Activated effector memory CD4-positive, alpha-beta T cell treated with Interleukin-2 at 50 U/mL for 16 hours (primary cell): ENCODE measurements around the gene ADORA2B.

Experiments used
- DNase-seq: peaks from one replicate; pipeline ENCODE4 v3.0.0-alpha.2; 2020

Gene ADORA2B

DNA sequence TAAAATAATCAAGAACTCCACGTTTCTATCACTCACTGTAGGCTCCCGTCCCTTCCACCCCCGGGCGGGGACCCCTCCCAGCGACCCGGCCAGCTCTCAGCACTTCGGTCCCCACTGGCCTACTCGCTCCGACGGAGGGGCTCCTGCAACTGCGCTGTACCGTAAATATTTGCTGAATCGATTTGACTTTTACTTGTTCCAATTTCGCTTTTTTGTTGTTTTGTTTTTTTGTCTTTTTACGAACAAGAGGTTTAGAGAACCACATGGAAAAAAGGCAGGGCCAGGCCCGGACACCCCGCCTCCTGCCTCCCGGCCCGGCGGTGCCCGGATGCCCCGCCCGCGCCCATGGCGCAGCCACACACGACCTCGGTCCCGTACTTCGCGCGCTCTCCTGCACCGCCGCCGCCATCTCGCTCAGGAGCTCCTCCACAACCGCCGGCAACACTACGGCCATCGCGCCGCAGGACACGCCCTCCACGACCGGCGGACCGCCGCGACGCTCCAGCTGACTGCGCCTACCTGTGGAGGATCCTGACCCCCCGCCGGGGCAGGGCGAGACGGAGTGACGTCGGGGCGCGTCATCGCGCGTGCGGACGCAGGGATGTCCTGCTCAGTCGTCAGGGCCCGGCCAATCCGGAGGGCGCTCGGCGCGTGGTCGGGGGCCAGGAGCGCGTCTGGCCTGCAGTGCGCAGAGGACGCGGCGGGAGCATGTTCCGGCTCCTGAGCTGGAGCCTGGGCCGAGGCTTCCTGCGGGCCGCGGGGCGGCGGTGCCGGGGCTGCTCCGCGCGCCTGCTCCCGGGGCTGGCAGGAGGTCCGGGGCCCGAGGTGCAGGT is 54.4 kb downstream of the ADORA2B start, which contains the start of the genes TTC19 and ZSWIM7:
Gene TTC19, plus strand, starts transcription at position 684 of the 833 bp plus-strand sequence. Its CDS starts 25 bp downstream, at position 709.
Gene ZSWIM7, minus strand, starts transcription at position 564 of the 833 bp plus-strand sequence. Its CDS starts 110 bp downstream, at position 454.
- DNase-seq, result peak; percentile 87

DNA sequence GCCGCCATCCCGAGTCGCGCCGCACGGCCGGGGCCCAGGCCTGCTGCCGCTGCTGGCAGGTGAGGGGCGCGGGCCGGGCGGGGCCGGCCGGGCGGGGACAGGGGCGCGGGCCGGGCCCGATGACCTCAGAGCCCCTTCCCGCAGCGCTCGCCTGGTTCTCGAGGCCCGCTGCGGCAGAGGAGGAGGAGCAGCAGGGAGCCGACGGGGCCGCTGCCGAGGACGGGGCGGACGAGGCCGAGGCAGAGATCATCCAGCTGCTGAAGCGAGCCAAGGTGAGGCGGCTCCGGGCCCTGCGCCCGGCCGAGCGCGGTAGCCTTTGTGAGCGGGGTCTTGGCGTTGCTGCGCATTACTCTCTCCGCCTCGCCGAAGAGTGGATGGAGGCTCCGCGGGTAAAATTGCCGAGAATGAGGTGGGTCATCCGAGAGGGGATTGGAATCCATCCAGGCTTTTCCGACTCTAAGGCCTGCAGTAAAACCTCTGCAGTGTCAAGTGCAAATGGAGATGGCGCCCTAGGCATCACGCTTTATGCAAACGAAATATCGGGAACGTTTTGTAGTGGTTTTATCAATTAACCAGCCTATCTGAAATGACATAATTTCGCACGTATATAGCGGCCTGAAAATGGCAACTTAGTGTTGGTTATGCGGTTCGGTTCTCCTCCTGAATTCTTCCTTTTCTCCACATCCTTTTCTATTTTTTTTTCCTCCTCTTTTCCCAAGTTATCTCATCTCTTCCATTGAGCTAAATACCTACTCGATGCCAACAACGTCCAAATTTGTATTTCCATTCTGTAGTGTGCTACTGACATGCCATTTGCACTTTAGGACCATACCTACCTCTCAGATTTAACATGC is 55.3 kb downstream of the ADORA2B start:
- no peak for DNase-seq

DNA sequence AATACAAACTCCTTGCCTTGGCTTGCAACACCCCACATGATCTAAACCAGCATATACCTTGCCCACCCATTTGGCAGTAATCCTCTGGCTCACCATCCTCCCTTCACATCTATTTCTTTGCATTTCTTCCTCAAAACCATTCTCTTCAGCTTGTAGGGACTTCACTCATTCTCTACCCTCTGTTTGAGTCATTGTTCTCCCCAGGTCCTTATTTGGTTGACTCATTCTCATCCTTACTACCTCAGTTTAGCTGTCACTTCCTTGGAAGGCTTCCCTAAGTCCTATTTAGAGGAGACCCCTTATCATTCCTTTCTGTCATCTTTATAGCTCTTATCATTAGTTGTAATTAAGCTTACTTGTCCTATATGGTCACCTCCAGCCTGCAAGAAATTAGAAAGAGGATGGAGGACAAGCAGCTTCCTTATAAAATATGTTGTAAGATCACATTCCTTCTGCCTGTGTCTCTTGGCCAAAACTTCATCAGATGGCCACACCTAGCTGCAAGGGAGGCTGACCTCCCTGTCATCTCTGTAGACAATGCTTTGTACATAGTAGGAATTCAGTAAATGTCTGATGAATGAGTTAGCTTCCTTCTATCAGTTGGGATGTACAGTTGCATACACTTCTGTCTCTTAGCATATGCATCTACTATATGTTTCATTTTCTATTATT is 56.4 kb downstream of the ADORA2B start:
- no peak for DNase-seq

DNA sequence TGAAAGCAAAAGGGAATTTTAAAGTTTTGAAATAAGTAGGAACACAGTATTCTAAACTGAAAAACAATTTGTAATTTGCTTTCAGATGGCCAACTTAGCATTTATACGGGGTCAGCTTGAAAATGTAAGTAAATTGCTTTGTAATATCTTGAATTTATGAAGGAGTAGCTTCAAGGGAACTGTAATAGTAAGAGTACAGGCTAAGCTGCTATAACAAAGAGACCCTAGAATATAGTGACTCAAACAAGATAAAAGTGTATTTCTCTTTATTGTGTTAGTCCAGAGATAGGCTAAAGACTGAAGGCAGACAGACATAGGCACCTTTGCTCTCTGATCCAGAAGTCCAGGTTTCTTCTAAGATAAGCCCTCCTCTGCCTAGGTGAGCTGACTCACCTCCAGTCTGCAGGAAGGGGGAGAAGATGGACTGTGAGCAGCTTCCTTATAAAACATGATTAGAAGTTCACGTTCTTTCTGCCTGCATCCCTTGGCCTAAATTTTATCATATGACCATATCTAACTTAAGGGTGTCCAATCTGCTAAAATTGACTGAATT is 57.9 kb downstream of the ADORA2B start:
- no peak for DNase-seq

DNA sequence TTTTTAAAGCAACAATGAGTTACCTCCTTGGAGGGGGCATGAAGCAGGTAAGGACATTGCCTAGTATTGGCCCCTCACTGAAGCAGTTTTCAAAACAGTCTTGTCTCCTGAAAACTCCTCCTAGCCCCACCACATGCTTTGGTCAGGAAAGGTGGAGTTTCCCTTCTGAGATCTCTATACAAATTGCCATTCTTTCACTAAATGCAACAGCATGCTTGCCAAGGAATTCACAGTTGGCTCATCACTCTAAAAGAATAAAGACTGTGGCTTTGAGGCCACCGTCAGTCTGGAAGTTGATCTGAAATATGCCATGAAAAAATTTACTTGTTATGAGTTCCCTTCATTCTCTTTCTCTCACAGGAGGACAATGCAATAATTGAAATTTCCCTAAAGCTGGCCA is 58.9 kb downstream of the ADORA2B start:
- no peak for DNase-seq

DNA sequence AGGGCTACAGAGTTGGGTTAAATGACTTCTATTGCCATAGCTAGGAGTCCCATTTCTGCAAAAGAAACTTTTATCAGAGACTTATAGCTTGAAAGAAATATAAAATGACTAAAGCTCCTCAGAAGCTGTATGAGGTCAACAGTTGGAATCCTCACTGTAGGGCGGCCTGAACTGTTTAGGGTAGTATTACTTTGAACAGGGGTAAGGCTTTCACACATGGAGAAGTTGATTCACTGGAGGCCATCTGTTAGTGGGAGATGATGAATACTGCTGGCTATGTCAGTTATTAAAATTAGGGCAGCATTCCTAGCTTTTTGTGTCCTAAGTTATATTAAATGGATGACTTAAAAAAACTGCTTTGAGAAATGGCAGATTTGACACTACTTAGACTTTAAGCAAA is 60.7 kb downstream of the ADORA2B start:
- DNase-seq, result no peak

DNA sequence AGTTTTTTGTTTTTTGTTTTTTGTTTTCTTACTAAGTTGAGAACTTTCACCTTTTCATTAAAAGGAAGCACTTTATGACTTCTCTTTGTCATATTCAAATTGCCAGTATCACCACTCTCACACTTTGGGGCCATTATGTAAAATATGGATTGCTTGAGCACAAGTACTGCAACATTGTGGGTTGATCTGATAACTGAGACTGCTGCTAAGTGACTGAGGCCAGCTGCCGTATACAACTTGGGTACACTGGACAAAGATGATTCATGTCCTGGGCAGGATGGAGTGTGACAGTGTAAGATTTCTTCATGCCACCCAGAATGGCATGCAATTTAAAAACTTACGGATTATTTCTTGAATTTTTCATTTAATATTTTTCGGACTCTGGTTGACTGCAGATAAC is 62.5 kb downstream of the ADORA2B start:
- no peak for DNase-seq

DNA sequence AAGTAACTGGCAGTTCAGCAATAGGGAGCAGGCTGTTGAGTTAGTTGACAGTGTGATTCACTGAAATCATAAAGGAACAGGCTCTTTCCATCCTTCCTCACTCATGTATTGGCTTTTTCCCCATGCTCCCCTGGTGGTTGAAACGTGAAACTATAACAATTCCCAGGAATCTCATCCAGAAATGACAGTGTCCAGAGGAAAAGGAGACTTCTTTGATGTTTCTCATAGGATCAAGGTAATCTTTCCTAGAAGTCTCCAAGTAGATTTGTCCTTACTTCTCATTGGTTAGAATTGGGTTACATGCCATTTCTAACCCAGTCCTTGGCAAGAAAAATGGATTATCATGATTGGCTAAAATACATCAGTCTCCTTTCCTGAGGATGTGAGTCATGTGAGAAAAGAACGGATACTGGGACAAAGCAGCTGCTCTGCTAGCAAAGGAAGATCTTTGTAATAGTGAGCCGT is 69.0 kb downstream of the ADORA2B start:
- DNase-seq, result no peak

DNA sequence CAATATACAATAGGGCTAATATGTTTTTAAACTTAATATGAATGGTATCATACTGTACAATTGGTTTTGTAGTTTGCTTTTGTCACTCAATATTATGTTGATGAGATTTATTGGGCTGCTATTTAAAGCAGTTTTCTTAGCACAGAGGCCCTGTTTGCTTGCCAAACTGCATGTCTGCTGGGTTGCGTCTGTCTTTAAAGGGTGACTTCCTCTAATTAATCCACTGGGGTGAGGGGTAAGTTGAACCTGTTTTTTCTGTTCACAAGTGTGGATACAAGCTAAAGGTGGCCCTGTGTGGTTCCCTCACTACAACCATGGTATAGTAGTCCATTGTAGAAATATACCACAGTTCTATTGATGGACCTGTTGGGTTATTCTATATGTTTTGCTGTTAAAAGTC is 74.4 kb downstream of the ADORA2B start:
- no peak for DNase-seq

DNA sequence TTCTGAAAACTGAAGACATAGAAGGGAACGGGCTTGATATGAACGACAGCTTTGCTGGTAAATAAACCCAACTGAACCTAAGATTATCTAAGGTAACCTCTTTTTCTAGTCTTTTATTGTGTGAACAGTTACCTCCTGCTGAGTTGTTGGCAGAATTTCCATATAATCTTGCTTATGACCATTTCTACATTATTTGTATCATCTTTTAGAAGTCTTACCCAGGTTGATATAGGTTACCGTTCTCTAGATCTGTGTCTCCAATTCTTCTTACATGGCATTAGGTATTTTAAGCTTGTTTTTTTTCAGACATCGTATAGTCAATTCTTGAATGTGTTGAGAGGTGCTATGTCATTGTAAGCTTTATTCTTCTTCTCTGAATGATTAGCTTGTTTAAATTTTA is 79.0 kb downstream of the ADORA2B start:
- no peak for DNase-seq

DNA sequence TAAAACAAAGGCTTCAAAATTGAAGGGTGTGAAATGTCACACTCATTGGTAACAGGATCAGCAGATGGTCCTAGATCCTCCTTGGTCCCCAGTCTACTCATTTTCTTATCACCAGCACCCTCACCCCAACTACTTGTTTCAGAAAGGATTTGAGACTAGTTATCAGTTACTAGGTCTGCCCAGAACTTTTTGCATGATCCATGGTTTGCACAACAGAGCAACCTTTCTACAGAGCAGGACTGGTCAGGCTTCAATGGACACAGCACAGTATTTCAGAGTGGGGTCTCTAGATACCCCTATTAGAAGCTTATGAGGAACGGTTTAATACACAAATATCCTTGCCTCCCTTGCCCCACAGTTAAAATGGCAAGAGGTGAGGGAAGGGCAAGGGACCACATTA is 80.3 kb downstream of the ADORA2B start:
- DNase-seq, result no peak
